ENCODE measurements around the gene DLEC1.

DNA sequence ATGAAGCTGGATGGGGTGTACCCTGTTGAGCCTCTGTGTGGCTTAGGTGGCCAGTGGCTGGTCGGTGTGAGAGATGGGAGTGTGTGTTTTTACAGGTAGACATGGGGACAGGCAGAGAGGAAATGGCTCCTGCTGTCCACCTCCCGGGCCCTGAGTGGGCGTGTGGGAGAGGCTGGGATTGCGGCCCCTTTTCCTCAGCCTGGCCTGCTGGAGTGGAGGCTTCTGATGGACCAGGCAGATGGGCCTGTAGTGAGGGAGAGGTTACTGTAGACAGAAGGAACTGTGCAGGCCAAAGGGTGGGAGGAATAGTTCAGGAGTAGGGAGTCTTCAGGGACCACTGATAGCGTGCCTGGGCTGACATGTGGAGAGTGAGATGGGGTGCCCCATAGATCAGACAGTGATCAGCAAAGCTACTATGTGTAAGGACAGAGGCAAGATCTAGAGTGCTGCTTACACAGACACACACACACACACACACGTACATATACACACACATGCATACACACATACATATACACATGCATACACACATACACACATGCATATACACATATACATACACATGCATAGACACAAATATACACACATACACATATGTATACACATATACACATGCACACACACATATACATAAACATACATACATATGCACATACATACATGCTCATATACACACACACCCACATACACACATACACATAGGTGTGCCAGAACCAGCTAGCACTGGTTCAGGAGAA lies 71.5 kb downstream of the DLEC1 start:
- TF ChIP-seq, protein P1, sequence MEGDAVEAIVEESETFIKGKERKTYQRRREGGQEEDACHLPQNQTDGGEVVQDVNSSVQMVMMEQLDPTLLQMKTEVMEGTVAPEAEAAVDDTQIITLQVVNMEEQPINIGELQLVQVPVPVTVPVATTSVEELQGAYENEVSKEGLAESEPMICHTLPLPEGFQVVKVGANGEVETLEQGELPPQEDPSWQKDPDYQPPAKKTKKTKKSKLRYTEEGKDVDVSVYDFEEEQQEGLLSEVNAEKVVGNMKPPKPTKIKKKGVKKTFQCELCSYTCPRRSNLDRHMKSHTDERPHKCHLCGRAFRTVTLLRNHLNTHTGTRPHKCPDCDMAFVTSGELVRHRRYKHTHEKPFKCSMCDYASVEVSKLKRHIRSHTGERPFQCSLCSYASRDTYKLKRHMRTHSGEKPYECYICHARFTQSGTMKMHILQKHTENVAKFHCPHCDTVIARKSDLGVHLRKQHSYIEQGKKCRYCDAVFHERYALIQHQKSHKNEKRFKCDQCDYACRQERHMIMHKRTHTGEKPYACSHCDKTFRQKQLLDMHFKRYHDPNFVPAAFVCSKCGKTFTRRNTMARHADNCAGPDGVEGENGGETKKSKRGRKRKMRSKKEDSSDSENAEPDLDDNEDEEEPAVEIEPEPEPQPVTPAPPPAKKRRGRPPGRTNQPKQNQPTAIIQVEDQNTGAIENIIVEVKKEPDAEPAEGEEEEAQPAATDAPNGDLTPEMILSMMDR (conservative IDR thresholded peaks at IDR 0.05): no peak
- TF ChIP-seq ZFX (IDR thresholded peaks at IDR 0.05): no peak
